Globus pallidus (tissue), 1 donor: ENCODE results near the gene TTC33.
"Not testable (repeated sequence)": the region's sequence is repeated elsewhere in the genome, so short reads cannot be mapped to it uniquely, and the experiment has no call there.

ENCODE experiments used
- DNase-seq: peaks from one replicate; pipeline ENCODE4 v3.0.0-alpha.2; 2015; ENCODE audit warnings: low spot score

TTC33 gene

DNA sequence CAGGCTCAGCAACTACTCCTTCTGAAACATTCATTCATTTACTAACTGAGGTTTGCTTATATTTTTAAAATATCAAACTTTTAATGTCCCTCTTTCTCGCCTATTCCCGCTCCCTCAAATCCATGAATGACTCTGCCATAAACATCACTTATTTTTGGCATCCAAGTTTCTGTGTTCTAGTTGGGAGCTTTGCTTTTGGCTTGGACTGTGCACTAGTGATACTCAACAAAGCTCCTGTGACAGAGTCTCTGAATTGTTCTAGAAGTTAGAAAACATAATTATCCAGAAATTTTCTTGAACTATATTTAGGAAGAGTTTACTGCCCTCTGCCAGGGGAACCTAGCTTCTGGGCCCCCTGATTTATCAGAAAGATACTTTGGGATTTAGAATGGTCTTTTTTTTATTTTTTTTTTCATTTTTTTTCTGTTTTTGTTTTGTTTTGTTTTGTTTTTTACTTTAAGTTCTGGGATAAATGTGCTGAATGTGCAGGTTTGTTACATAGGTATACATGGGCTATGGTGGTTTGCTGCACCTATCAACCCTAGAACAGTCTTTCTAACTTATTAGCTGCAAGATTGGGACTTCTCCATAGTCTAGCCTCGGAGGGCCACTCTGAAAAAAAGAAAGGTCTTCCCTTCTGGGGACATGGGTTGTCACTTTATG is 140.7 kb downstream of the TTC33 start:
- no peak for DNase-seq

DNA sequence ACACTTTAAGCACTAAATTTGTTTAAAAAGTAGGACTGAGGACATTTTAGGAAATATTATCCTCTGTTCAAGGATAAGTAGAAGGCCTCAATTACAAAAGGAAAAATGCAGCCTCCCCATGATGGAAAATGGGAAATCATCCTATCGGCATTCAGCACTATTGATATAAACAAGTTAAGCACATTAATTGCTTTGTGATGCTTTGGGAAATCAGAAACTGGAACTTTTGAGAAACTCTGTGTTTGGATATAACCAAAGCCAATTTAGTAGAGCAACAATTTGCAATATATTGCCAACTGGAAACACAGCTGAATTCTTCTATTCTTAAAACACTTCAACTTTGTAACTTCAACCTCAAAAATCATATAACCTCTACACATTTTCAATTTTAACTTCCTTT is 141.3 kb downstream of the TTC33 start:
- DNase-seq: no peak

DNA sequence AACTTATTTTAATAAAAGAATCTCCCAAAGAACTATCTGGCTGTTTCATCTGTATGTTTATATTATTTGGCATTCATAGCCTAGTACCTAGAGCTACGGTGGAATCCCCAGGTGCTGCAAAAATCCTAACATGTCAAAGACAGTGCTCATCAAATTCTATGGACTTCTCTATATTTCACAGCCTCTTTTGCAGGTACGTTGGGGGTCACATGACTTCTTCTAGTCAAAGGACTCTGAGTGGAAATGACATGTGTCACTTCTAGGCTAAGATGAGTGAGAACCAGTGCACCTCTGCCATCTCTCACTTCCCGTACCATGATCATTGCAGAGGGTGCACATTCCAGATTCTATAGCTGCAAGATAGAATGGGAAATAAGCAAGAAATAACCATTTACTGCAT is 148.6 kb downstream of the TTC33 start:
- no peak for DNase-seq

GRCh38 chr5:40606077-40606765 is 149.5 kb downstream of the TTC33 start:
- no peak for DNase-seq

- DNase-seq: no peak
Measured at GRCh38 chr5:40605295-40605958, 150.3 kb downstream of the TTC33 start.

DNA sequence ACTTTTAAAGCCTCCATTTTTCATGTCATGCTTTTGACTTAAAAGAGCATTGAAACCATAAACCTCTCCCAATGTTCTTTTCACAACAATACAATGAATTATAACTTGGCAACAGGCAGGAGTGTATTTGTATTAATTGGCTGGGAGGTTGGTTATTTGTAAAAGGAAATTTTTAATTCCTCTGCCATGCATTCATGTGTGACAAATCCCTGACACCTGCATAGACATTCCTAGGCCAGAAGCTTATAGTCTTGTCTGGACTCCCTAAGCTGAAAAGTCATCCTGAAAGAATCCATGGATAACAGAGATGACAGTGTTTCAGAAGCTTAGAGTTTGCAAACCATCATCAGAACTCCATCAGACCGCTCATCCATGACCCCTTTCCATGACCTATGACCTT is 152.4 kb downstream of the TTC33 start:
- no peak for DNase-seq

- no peak for DNase-seq
Measured at GRCh38 chr5:40601198-40601868, 154.4 kb downstream of the TTC33 start.

GRCh38 chr5:40600383-40600782 is 155.4 kb downstream of the TTC33 start:
- no peak for DNase-seq

- DNase-seq: no peak
Measured at GRCh38 chr5:40599676-40600075, 156.1 kb downstream of the TTC33 start.

DNA sequence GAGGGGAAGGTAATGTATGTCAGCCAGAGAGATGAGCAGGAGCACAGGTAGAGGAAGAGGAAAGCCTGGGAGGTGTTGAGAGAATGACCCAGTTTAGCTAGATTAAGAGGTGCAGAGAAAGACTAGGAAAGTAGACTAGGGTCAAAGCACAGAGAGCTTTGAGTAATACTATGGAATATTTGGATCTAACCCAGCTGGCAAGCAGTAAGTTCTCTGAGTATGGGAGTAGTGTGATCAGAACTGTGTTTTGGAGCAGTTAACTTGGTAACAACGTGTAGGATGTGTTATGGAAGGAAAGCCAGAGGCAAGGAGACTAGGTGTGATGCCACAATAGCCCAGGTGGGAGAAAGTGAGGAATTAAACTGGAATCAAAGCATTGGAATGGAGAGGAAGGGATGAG is 160.9 kb downstream of the TTC33 start:
- DNase-seq: no peak

DNA sequence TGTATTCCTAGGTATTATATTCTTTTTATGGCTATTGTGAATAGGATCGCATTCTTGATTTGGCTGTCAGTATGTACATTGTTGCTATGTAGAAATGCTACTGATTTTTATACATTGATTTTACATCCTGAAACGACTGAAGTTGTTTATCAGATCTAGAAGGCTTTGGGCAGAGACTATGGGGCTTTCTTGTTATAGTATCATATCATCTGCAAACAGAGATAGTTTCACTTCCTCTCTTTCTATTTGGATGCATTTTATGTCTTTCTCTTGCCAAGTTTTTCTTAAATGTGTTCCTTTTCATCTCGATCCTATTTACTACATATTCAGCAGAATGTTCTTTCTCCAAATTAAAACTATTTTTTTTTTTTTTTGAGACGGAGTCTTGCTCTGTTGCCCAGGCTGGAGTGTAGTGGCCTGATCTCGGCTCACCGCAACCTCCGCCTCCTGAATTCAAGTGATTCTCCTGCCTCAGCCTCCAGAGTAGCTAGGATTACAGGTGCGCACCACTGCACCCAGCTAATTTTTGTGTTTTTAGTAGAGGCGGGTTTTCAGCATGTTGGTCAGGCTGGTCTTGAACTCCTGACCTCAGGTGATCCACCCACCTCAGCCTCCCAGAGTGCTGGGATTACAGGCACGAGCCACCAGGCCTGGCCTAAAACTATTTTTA is 163.9 kb downstream of the TTC33 start:
- not testable (repeated sequence) for DNase-seq

DNA sequence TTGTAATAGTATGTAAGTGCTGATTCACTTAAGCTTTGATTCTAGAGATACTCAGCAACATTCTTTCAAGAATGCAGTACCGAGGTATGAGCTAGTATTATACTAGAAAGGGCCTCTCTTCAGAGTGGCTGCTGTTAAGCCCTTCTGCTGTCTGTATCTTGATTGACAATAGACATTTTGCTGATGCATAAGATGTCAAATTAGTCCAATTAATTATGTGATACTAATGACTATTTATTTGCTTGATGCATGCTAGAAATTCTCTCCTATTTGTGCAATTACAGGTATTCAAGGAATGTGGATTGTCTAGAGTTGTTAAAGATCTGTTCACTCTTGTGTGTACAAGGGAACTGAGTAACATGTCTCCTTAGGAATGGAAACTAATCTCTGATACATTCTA is 168.4 kb downstream of the TTC33 start:
- no peak for DNase-seq

DNA sequence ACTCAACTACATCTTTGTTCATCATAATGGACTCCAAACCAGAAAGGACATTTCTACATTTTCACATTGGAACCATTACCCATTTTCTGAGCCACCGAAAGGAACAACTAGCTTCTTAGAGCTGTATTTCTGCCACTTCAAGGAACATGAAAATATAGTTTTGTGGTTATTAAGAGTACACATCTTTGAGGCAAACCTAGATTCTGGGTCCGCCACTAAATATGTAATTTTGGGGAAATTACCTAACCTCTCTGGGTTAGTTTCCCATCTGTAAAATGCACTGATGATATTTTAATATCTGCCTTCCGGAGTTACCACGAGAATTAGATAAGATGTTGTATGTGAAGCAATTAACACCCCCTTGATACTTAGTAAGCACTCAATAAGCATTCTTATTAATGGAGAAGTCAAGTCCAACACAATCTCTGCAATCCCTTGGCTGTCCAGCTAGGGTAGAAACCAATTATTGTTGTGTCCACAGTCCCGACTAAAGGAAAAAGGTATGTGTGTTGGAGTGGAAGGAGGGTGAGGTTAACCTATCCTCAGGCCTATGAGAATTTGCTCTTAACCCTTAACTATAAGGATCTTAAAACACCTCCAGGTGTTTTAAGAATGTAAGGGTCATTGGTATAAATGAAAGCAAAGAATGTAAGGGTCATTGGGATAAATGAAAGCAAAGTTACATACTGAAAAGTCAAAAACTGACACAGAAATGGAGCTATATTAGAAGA is 170.1 kb downstream of the TTC33 start:
- DNase-seq: no peak

GRCh38 chr5:40584054-40584453 is 171.7 kb downstream of the TTC33 start:
- DNase-seq: no peak

DNA sequence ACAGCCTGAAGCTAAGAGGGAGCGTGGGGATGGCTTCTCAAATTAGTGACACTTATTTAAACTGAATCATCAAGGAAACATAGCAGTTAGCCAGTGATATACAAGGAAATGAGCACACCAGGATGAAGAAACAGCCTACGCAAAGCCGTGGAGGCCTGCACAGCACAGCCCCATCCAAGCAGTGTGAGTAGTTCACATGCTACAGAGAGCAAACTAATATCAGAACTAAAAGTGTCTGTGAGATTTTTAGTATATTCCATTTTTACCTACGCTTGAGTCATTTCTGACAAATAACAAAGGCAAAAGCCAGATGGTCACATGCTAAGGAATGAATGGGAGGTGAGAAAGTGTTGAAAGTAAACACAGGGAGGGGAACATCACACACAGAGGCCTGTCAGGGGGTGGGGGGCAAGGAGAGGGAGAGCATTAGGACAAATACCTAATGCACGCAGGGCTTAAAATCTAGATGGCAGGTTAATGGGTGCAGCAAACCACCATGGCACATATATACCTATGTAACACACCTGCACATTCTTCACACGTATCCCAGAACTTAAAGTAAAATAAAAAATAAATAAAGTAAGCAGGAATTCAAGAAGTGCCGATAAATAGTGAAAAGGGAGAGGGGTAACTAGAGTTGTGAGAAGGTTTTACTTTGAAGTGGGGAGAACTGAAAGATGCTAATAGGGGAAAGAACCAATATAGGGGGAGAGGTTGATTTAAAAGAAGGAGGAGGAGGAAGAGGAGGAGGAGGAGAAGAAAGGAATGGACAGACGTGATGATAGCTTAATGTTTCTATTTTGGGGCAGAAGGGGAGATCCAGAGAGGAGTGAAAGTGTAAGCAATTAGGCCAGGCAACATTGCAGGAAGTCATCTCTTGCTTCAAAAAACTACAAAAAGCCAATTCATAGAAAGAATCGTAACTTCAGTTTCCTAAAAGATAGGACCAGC is 177.0 kb downstream of the TTC33 start:
- no peak for DNase-seq

DNA sequence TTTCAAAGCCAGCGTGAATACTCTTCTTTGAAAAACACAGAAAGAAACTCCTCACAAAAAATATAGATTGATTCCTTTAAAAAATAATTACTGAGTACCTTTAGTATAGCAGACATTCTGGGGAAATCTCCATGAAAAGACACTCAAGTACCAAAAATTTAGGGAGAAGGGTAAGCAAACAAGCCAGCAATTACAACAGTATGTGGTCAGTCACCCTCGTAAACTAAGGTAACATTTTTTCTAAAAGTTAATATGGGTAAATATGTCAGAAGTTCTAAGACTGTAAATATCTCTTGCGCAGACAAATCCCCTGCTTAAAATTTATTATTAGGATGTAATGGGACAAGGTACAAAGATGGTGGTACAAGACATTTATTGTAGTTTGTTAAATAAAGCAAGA is 178.0 kb downstream of the TTC33 start:
- no peak for DNase-seq

- no peak for DNase-seq
Measured at GRCh38 chr5:40575921-40576320, 179.8 kb downstream of the TTC33 start.

DNA sequence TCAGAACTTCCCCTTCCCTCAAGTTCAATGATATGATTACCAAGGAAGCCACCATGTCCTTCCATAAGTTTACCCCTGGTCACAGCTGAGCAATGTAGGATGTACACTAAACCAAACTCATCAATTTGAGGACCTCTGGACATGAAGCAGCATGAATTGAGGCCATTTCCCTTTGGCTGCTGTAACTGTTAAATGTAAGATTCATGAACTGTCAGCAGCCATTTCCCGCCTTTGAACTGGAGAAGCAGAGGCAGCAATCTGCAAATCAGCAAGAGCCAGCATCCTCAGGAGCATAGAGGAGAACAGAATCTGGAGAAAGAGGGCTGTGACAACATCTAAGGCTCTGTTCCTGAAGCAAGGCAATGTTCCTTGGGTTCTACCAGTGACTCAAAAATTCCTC is 180.3 kb downstream of the TTC33 start:
- DNase-seq: no peak

GRCh38 chr5:40572937-40573336 is 182.8 kb downstream of the TTC33 start:
- DNase-seq: no peak

- no peak for DNase-seq
Measured at GRCh38 chr5:40572391-40572790, 183.4 kb downstream of the TTC33 start.
